HFF-Myc (cell line): Measurements from ENCODE around the gene AOAH.

ENCODE experiments used
- DNase-seq: peaks from one replicate; pipeline ENCODE4 v3.0.0-alpha.2; 2011; ENCODE audit warnings: low read depth; ENCODE audit errors: extremely low read depth
- H3K4me3 ChIP-seq: replicated peaks from 2 replicates; pipeline ENCODE4 v1.5.1; 2011; ENCODE audit warnings: low read depth, mild to moderate bottlenecking, control low read depth, low read length
- CTCF ChIP-seq: IDR thresholded peaks from 2 replicates; pipeline ENCODE4 v1.5.1; 2012; ENCODE audit warnings: mild to moderate bottlenecking, low read depth, low read length, control low read depth; ENCODE audit errors: missing control alignments

The AOAH gene

GRCh38 chr7:36749282-36749960 lies 25.1 kb upstream of the AOAH start:
- no peak for TF ChIP-seq CTCF
- no peak overlapping the region for H3K4me3 ChIP-seq
- DNase-seq: no peak

DNA sequence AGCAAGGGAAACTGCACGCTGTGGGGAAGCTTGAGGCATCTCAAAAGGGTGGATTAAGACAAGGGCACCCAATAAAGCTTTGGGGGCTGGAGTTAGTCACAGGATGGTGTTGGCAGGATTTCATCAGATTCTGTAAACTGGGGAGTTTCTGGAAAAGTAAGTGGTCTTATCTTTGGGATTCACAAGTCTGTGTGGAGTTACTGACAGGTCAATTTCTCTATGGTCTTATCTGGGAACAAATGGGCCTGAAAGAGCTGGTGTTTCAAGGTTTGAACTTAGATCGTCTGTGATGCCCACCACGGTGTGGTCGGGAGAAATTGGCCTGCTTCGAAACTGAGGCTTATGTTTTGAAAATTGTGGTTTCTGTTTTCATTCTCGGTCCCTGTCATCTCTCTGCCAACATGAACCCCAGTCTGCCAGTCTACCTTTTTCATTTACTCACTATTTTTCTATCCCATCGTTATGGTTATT lies 23.8 kb upstream of the AOAH start:
- no peak for TF ChIP-seq CTCF
- H3K4me3 ChIP-seq: no peak overlapping the region

DNA sequence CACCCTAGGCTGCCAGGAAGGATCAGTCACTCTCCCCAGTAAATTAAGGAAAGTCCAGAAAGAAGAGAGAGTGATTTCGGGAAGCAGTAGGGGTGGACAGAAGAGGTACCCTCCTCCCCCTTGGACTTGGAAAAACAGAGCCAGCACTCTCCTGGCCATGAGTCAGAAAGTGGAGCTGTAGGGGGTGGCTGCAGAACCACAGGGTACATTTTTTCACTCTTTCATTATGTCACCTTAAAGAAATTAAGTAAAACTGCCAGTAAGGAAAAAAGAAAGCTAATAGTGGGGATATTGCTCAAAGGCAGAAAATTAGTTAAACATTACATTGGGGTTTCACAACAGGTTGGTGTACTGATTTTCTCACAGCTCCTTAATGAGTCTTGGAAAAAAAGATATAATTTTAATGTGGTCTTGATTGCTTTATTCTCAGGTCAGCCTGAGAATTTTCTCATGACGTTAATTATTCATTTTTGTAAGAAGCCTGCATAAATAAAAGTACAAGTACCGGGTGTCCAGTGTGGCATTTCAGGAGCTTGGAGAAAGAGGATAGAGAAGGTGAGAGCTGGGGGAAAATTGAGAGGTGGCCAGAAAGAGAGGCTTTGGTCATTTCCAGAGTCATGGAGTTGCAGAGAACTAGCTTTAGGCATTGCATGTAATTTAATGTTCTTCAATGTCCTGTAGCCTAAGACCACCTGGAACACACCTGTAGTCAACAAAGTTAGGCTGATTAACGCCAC lies 23.2 kb upstream of the AOAH start:
- TF ChIP-seq CTCF: no peak
- no peak for DNase-seq

More for the DNA sequence above, 23.8 kb upstream of the AOAH start:
- DNase-seq: no peak

GRCh38 chr7:36746347-36746746 lies 22.1 kb upstream of the AOAH start:
- no peak for TF ChIP-seq CTCF
- no peak overlapping the region for H3K4me3 ChIP-seq
- DNase-seq: no peak

More for the DNA sequence above, 23.2 kb upstream of the AOAH start:
- no peak overlapping the region for H3K4me3 ChIP-seq

DNA sequence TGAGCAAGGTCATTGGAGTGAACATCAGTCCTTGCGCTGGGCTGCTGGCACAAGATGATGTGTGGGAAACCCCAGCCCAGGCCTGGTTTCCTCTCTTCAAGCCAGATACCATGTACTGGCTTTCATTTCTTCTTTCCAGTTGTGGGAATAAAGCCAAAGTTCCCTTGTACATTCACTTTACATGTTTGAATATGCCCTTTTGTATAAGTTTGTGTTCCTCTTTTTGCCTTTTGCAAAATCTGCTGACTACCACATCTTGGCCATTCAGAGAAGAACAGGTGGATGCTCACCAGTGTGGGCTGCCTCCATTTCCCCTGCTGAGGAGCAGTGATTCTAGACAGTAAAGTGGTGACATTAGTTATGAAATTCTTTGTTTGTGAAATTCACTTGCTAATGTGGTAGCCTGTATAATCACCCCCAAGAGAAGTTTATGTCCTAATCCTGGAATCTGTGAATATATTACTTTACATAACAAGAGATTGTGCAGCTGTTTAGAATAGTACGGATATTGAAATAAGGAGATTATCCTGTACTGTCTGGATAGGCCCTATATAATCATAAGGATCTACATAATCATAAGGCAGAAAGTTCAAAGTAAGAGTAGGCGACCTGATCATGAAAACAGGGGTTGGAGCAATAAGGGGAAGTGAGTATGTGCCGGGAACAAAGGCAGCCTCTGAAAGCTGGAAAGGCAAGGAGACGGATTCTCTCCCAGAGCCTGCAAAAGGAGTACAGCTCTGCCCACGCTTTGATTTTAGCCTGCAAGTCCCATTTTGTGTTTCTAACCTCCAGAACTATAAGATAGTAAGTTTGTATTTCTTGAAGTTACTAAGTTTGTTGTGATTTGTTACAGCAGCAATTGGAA lies 18.8 kb upstream of the AOAH start:
- no peak for DNase-seq
- no peak for TF ChIP-seq CTCF
- no peak overlapping the region for H3K4me3 ChIP-seq

DNA sequence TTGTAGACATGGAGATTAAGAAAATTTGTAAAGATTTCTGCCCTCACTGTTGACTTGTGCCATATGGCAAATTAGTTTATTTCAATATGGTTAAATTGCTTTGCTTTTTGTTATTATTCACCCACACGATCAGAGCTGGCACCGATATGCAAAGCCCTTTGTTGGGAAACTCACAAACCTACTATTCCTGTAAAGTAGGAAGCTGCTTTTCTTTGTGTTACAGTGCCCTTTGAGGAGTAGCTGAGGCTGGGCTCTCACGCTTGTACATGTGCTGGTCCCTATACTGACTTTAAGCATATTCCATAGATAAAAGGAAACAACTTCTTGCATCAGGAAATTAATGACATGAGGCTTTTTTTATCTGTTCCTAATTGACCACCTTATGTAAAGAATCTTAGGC lies 17.6 kb upstream of the AOAH start:
- no peak for TF ChIP-seq CTCF
- no peak for DNase-seq
- H3K4me3 ChIP-seq: no peak overlapping the region
